HG03135 (cell line): Measurements from ENCODE around the gene RTN4RL1.
"Not testable (repeated sequence)": the region's sequence is repeated elsewhere in the genome, so short reads cannot be mapped to it uniquely, and the experiment has no call there.

Experiments
- ATAC-seq: cut with Tn5 transposase; IDR thresholded peaks from one replicate; pipeline ENCODE4 v1.9.1; 2021; ENCODE audit warnings: mild to moderate bottlenecking, moderate library complexity; ENCODE audit not compliant: unreplicated experiment

The RTN4RL1 gene

DNA sequence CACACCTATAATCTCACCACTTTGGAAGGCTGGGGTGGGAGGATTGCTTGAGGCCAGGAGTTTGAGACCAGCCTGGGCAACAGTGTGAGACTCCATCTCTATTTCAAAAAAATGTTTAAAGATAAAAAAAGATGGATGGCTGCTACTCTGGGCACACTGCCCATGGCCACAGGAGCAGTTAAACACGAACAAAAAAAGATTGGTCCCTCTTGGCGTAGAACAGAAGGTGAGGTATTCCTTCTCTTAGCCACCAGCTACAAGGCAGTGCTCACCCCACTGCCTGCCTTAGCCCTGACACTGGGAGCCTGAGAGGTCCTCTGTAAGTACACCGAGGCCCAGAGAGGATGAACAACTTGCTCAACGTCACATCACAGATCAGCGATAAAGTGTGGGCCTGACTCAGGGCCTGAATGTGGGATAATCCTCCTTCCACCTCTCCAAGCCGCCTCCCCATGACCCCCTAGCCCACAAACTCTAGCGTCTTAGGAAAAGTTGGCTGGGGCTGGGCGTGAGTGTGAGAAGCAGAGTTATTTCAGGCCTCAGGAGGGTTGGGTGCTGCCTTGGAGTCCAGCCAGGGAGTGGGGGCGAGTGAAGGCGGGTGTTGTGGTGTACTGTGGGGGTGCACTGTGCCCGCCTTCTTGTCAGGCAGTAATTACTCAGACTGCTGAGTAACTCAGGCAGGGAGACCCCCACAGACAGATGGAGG is 2.5 kb upstream of the RTN4RL1 start:
- ATAC-seq: no peak

GRCh38 chr17:2025622-2026309 is 632 bp upstream of the RTN4RL1 start:
- no peak for ATAC-seq

- ATAC-seq: no peak
These were observed 438 bp downstream of the RTN4RL1 start for GRCh38 chr17:2024572-2025219.

DNA sequence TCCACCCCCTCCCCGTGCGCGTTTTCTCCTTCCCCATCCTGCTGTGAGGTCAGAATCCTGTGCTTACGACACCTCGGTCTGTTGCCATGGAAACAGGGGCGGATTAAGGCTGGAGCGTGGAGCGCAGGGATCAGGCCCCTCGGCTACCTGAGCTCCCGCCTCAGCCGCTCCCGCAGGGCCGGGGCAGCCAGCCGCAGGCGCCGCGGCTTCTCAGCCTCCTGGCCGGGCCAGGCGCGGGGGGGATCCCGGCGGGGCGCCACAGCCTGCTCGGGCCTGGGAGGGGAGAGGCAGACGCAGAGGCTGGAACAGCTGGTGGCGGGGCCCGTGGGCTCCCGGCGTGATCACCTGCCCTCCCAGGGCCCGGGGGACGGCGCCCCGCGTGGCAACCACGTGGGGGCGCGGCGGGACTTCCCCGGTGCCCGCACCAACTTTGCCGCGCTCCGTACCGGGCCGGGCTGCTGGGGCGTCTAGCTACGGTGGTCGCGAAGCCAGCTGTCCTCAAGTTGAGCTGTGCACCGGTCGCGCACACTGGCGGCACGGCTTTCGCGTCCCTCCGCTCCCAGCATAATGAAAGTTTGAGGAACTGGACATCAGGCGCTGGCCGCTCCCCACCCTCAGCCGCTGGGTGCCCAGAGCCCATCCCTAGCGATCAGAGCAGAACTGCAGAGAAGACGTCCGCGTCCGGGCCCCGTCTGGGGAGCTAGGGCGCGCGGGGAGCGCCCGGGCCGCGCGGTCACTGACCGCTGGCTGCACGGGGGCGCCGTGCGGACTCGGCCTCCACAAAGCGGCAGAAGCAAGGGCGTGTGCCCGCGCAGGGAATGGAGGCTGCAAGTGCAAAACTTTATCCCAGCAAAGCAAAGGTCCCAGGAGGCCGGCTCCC is 1.2 kb downstream of the RTN4RL1 start:
- ATAC-seq: no peak

GRCh38 chr17:2023256-2023655 is 1.9 kb downstream of the RTN4RL1 start:
- no peak for ATAC-seq

DNA sequence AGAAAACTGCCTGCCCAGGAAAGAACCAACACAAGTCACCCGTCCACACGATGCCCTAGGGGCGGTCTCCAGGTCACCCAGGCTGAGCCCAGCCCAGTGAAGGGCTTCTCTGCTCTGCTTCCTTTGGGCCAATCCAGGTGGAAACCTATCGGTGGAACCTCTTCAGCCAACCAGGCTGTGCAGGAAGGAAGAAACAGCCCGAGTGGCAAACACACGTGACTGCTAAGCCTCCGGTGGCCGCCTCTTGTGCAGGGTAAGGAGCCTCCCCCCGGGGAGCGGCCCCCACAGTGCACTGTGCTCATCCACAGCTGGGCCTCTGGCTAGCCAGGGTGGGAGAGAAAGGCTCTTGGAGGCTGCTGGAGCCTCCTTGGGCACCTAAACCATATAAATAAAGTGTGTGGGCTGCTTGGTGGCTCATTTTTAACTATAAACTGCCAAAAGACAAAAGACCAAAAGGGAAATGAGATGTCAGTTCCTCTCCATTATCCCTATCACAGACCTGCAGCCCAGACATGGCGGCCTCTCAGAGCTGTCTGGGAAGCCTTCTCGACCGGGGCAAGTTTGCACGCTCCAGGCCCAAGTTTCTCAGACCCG is 2.4 kb downstream of the RTN4RL1 start:
- no peak for ATAC-seq

- no peak for ATAC-seq
These were observed 4.4 kb downstream of the RTN4RL1 start for GRCh38 chr17:2020721-2021120.

DNA sequence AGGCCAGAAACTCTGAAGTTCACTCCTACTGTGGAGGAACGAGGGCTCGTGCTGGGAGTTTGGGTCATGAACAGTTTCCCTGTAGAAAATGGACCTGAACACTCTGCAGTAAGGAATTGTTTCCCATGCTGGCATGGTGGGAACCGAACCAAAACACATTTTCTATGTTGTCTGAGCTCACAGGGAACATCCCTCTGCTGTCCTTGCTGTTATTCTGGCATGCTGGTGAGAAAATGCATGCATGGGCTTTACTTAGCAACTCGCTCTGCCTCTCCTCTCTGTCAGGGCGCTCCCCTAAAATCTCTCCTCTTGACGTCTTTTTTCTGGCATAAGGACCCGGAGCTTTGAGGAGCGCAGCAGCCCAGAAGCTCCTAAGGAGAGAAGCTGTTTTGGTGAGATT is 5.4 kb downstream of the RTN4RL1 start:
- ATAC-seq: no peak

DNA sequence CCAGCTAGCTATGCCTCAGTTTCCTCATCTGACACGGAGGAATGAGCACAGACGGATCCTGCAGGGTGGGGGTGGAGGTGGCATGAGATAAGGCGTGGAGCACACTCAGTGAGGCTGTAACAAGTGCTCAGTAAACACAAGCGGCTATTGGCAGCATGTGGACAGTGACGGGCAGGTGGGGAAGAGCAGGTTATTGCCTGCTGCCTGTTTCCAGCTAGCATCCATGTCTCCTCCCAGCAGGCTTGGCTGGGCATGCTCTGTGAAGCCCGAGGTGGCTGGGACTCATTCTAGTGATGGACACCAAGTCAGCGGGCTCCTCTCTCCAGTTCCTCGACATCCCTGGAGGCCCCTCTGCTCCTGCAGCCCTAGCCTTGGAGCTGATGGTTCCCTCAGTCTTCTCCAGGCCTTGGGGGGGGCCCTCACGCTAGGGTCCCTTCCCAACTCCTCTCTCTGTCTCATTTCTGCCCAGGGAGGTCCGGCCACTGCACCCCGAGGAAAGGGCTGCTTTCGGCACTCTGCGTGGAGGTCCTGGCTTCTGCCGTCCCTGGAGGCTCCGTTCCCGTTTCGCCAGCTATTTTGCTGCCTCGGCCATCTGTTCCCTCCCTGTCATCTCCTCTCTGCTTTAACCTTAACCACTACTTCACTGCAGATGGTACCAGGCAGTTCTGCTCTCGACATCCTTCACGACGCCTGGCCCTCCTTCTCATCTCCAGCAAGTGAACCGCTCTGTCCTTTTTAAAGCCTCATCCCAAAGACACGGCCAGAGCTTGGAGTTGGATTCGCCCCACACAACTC is 6.2 kb downstream of the RTN4RL1 start:
- no peak for ATAC-seq

DNA sequence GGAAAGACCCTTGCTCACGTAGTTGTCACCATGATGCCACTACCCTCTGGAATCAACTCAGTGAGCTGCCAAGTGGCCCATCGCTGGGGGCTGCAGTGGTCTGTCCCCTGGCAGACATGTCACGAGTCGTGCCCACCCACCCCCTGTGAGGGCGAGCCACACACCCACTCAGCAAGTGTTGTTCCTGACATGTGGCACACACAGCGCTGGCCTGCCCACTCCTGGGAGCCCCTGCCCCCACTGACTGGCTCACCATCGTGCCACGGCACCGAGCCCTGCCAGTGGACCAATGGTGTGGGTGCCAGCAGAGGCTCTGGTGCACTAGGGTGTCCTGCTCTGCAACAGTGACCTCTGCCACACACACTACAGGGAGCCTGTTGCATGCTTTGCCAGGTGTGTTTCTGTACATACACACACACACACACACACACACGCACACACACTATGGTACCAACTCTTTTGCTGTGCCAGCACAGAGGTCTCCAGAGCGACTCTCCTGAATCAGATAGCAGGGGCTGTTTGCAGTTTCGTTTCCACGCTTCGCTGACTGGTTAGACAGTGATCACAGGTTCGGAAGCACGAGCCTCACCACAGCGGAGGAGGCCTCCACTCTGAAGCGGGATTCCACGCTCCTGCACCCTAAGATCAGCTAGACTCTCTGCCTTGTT is 7.7 kb downstream of the RTN4RL1 start:
- ATAC-seq: no peak

DNA sequence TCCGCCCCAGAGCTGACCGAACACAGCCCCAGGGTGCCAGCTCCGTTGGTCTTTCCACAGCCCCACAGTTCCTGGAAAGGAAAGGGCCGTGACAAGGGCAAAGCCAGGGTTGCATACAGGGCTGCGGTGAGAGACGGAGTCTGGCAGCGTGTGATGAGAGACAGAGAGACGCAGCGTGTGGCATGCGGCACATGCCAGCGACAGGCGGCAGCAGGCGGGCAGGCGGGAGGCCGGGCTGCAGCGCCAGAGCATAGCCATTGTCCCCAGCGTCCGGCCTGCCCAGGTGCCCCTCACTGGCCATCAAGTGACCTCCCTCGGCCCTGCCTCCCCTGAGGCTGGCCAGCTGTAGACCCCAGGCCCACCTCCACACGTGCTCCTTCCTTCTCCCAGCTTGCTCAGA is 8.6 kb downstream of the RTN4RL1 start:
- ATAC-seq: no peak

GRCh38 chr17:2015314-2015713 is 9.8 kb downstream of the RTN4RL1 start:
- ATAC-seq: no peak

DNA sequence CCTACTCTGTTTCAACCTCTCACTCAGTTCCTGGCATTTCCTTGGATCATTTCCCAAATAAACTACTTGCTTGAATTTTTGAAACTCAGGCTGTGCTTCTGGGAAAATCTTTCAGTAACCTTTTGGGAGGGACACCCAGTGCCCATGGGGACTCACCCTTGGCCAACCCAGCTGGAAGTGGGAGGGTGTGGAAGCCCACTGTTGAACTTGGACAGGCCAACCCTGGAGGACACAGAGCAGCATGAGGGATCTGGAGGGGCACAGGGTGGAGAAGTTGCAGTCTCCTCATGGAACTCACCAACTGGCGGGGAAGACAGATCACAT is 11.2 kb downstream of the RTN4RL1 start:
- no peak for ATAC-seq

DNA sequence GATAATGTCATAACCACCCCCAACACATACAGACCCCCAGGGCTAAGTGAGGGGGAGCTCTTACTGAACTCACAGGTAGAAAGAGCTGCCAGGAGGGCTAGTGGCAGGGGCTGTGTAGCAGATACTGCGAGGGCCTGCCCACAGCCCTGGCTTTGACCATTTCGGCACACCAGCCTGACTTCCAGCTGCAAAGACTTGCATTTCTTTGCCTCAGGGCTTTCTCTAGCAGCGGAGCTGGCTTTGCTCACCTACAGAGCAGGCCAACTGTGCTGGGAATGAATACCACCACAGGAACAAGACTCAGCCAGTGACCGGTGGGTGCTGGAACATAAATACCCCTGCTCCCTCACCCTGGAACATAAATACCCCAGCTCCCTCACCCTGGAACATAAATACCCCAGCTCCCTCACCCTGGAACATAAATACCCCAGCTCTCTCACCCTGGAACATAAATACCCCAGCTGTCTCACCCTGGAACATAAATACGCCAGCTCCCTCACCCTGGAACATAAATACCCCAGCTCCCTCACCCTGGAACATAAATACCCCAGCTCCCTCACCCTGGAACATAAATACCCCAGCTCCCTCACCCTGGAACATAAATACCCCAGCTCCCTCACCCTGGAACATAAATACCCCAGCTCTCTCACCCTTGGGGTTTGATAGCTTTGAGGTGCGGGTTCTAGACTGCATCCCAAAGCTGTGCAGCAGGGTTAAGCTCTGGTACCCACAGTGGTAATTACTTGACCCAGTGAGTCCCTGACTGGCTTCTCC is 11.7 kb downstream of the RTN4RL1 start:
- not testable (repeated sequence) for ATAC-seq

DNA sequence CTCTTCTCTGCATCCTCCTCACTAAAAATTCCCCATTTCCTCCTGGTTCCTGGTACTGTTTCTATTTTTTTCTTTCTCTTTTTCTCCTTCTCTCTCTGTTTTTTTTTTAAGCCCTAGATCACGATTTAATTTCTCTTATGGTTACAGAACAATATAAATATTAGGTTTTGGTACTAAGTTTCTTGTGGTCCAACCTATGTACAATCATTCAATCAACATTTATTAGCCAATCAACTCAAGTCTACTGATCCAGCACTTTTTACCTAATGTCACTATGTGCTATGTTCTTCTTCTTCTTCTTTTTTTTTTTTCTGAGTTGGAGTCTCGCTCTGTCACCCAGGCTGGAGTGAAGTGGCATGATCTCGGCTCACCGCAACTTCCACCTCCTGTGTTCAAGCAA is 12.6 kb downstream of the RTN4RL1 start:
- no peak for ATAC-seq

GRCh38 chr17:2011411-2012371 is 13.4 kb downstream of the RTN4RL1 start:
- ATAC-seq: no peak

- no peak for ATAC-seq
These were observed 15.4 kb downstream of the RTN4RL1 start for GRCh38 chr17:2009737-2010136.
